Nephron (organoid): Measurements from ENCODE around the gene FXYD4.
A peak's percentile ranks its signal among the peaks of the same experiment; 100 is the strongest.

ENCODE experiments used
- H3K27ac Mint-ChIP-seq, 3 experiments: 2 replicates each; pipeline ENCODE4 v1.8.0; 2020; ENCODE audit warnings: mixed read lengths in 3 of 3, mild to moderate bottlenecking in 2 of 3, moderate library complexity in 1 of 3
- H3K27me3 Mint-ChIP-seq: 2 replicates; pipeline ENCODE4 v1.8.0; 2021; ENCODE audit warnings: low read depth, mild to moderate bottlenecking, moderate library complexity, mixed read lengths
- H3K36me3 Mint-ChIP-seq: 2 replicates; pipeline ENCODE4 v1.8.0; 2020; ENCODE audit warnings: low read depth, mixed read lengths
- H3K4me1 Mint-ChIP-seq: 2 replicates; pipeline ENCODE4 v1.8.0; 2020; ENCODE audit warnings: mixed read lengths
- H3K4me3 Mint-ChIP-seq, 3 experiments: 2 replicates each; pipeline ENCODE4 v1.8.0; 2020; ENCODE audit warnings: mild to moderate bottlenecking in 3 of 3, mixed read lengths in 3 of 3, moderate library complexity in 2 of 3
- H3K9me3 Mint-ChIP-seq: 2 replicates; pipeline ENCODE4 v1.8.0; 2020; ENCODE audit warnings: mixed read lengths
- CTCF ChIP-seq, 3 experiments: fragments of 200-600 bp; sonication (generic); IDR thresholded peaks; one replicate each; pipeline ENCODE4 v1.5.0; 2021; ENCODE audit warnings: antibody characterized with exemption in 3 of 3; ENCODE audit not compliant: unreplicated experiment in 3 of 3

Gene FXYD4

DNA sequence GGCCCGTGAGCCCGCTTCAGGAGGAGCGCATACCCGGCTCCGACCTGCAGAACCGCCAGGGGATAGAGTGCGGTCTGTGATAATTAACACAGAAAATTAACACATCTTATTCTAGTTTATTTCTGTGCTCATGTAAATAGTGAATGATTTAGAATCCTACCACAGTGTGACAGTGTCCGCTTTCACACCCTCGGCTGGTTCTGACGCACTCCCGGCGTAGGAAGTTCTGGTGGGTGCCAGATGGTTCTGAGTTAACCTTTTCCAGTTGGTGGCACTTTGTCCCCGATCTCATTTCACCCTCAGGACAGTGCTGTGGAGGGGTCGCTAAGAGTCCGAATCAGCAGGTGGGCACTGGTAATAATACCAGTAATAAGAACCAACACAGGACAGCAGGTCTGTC lies 28.3 kb upstream of the FXYD4 start:
- no peak for TF ChIP-seq CTCF (IDR thresholded peaks at IDR 0.05; ENCODE audit: unreplicated experiment in 3 of 3)
- Mint-ChIP-seq H3K27me3 (peaks cover 8% of the 10 kb centered on the region), H3K36me3 (no peaks in the 10 kb centered on the region), H3K4me3 (no peak overlapping the region), H3K27ac (no peak overlapping the region), H3K9me3 (no peaks in the 10 kb centered on the region), H3K4me1 (peaks cover under 1% of the 10 kb centered on the region)

- Mint-ChIP-seq H3K27me3 (peaks cover 7% of the 10 kb centered on the region), H3K36me3 (no peaks in the 10 kb centered on the region), H3K4me1 (peaks cover 5% of the 10 kb centered on the region), H3K27ac (no peak overlapping the region), H3K9me3 (no peaks in the 10 kb centered on the region), H3K4me3 (no peak overlapping the region)
- TF ChIP-seq CTCF (IDR thresholded peaks at IDR 0.05; ENCODE audit: unreplicated experiment in 3 of 3): no peak
These were observed 27.4 kb upstream of the FXYD4 start for GRCh38 chr10:43344051-43344450.

GRCh38 chr10:43347997-43348396 lies 23.4 kb upstream of the FXYD4 start:
- Mint-ChIP-seq H3K9me3 (no peaks in the 10 kb centered on the region), H3K4me1 (peaks cover 5% of the 10 kb centered on the region), H3K36me3 (no peaks in the 10 kb centered on the region), H3K27ac (peak overlapping the region; percentile 24 to 75 (median 27)), H3K27me3 (no peaks in the 10 kb centered on the region), H3K4me3 (no peak overlapping the region)
- no peak for TF ChIP-seq CTCF (IDR thresholded peaks at IDR 0.05; ENCODE audit: unreplicated experiment in 3 of 3)

- Mint-ChIP-seq H3K27ac (peak overlapping the region; percentile 24 to 75 (median 27)), H3K4me1 (peaks cover 9% of the 10 kb centered on the region), H3K4me3 (no peak overlapping the region), H3K36me3 (no peaks in the 10 kb centered on the region), H3K9me3 (no peaks in the 10 kb centered on the region), H3K27me3 (no peaks in the 10 kb centered on the region)
- TF ChIP-seq CTCF (IDR thresholded peaks at IDR 0.05; ENCODE audit: unreplicated experiment in 3 of 3): peak; percentile 87 to 92 (median 89)
These were observed 22.7 kb upstream of the FXYD4 start for GRCh38 chr10:43348511-43349312.

- H3K27ac Mint-ChIP-seq: no peak overlapping the region
- no peak for TF ChIP-seq CTCF (IDR thresholded peaks at IDR 0.05; ENCODE audit: unreplicated experiment in 3 of 3)
- H3K4me3 Mint-ChIP-seq: no peak overlapping the region
- H3K4me1 Mint-ChIP-seq: peaks cover 16% of the 10 kb centered on the region
- H3K27me3 Mint-ChIP-seq: no peaks in the 10 kb centered on the region
- H3K36me3 Mint-ChIP-seq: no peaks in the 10 kb centered on the region
- no peaks in the 10 kb centered on the region for H3K9me3 Mint-ChIP-seq
These were observed 21.3 kb upstream of the FXYD4 start for GRCh38 chr10:43350156-43350555.

- Mint-ChIP-seq H3K36me3 (no peaks in the 10 kb centered on the region), H3K27ac (no peak overlapping the region), H3K4me3 (no peak overlapping the region), H3K9me3 (no peaks in the 10 kb centered on the region), H3K4me1 (peaks cover 16% of the 10 kb centered on the region), H3K27me3 (no peaks in the 10 kb centered on the region)
- no peak for TF ChIP-seq CTCF (IDR thresholded peaks at IDR 0.05; ENCODE audit: unreplicated experiment in 3 of 3)
These were observed 20.8 kb upstream of the FXYD4 start for GRCh38 chr10:43350686-43351085.
